ENCODE data around the gene ARHGEF18. TPM values are rescaled to one million over a fixed set of nuclear protein-coding genes. Genes with fewer than 3 reads are reported as not detected.

Gene ARHGEF18
- total and polyA plus RNA-seq, 2 donors (not counting 3 experiments of a cell fraction or from before 2014, with no cell fraction given) = 12.1 to 30.7 TPM

DNA sequence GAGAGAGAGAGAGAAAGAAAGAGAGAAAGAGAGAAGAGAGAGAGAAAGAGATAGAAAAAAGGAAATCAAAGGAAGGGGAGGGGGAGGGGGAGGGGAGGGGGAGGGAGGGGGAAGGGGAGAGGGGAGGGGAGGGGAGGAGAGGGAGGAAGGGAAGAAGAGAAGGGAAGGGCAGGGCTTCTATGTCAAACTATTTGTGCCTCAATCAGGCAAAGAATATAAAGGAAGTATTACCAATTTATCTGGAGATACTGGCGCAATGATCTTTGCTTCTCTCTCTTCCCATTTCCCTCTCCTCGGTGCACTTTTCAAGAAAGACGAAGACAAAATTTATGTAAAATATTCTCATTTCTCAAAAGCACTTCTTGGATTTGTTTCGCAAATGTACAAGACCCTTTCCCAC is 45.3 kb upstream of the ARHGEF18 start:
- H3K9me1 ChIP-seq (replicated peaks; ENCODE audit: control insufficient read depth, extremely low read depth, insufficient read depth, low read length) = no peaks in the 10 kb centered on the region
- dilution Hi-C loops (cut with MboI; ENCODE audit: extremely low pct_ligation_motif_present, low sequenced_read_pairs) = no loop called here
- no peak overlapping the region for H3K4me3 ChIP-seq (replicated peaks in 1 of 3; ENCODE audit: insufficient read depth in 1 of 3, low read depth in 1 of 3, low read length in 3 of 3)
- H3K27me3 ChIP-seq (ENCODE audit: control insufficient read depth in 2 of 2, insufficient read depth in 2 of 2, low read length in 2 of 2) = no peaks in the 10 kb centered on the region
- H2AFZ ChIP-seq (ENCODE audit: low read depth, low read length) = no peak overlapping the region
- no peak overlapping the region for H3K9ac ChIP-seq (replicated peaks; ENCODE audit: extremely low read depth, insufficient read depth, low read length)
- H3K27ac ChIP-seq (ENCODE audit: insufficient read depth, low read depth, low read length) = no peak overlapping the region
- DNase-seq (ENCODE audit: low read depth, low spot score) (no peak), FAIRE-seq (no peak)
- no peaks in the 10 kb centered on the region for H3K79me2 ChIP-seq (ENCODE audit: control insufficient read depth, insufficient read depth, low read length)
- H3K4me2 ChIP-seq (ENCODE audit: insufficient read depth, low read length) = no peak overlapping the region
- intact Hi-C loops (cut with micrococcal nuclease) = no loop called here
- POLR2A ChIA-PET = no interaction called here
- H3K4me1 ChIP-seq (ENCODE audit: control insufficient read depth, extremely low read depth, insufficient read depth, low read length) = no peaks in the 10 kb centered on the region
- H4K20me1 ChIP-seq (replicated peaks; ENCODE audit: control insufficient read depth, extremely low read depth, insufficient read depth, low read length) = no peaks in the 10 kb centered on the region
- no peaks in the 10 kb centered on the region for H3K36me3 ChIP-seq (ENCODE audit: control insufficient read depth in 2 of 2, extremely low read depth in 1 of 2, insufficient read depth in 2 of 2, low read length in 2 of 2)
- no peaks in the 10 kb centered on the region for H3K9me3 ChIP-seq (replicated peaks; ENCODE audit: control insufficient read depth, insufficient read depth, low read length)
- BruUV-seq (replicated peaks) = no TSS peak
- CTCF ChIA-PET = no interaction called here
- TF ChIP-seq MYC (IDR thresholded peaks at IDR 0.05; ENCODE audit: low read depth, low read length) = no peak
- TF ChIP-seq, protein P1, sequence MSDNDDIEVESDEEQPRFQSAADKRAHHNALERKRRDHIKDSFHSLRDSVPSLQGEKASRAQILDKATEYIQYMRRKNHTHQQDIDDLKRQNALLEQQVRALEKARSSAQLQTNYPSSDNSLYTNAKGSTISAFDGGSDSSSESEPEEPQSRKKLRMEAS (IDR thresholded peaks at IDR 0.05; ENCODE audit: insufficient read depth, insufficient read length) = no peak
- TF ChIP-seq EZH2 (IDR thresholded peaks at IDR 0.05; ENCODE audit: borderline replicate concordance, low read depth, low read length, severe bottlenecking) = no peak
- TF ChIP-seq POLR2AphosphoS5 (IDR thresholded peaks at IDR 0.05; ENCODE audit: insufficient read depth, low read depth, low read length) = no peak

DNA sequence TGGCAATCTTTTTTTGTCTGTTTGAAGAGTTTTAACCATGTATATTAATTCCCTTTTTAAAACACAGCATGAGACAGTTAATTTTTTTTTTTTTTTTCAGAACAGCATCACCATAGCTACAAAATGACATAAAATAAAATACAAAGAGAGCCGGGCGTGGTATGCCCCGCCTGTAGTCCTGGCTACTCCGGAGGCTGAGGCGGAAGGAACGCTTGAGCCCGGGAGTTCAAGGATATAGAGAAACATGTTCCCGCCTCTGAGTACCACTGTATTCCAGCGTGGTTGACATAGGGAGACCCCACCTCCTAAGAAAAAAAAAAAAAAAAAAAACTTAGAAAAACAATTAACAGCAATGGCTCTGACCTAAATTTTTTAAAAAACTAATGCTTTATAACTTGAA is 44.5 kb upstream of the ARHGEF18 start:
- Histone ChIP-seq H3K4me1 (ENCODE audit: control insufficient read depth, extremely low read depth, insufficient read depth, low read length) (no peaks in the 10 kb centered on the region), H3K4me2 (ENCODE audit: insufficient read depth, low read length) (no peak overlapping the region), H2AFZ (ENCODE audit: low read depth, low read length) (no peak overlapping the region), H3K4me3 (replicated peaks in 1 of 3; ENCODE audit: insufficient read depth in 1 of 3, low read depth in 1 of 3, low read length in 3 of 3) (no peak overlapping the region), H3K79me2 (ENCODE audit: control insufficient read depth, insufficient read depth, low read length) (no peaks in the 10 kb centered on the region), H4K20me1 (replicated peaks; ENCODE audit: control insufficient read depth, extremely low read depth, insufficient read depth, low read length) (no peaks in the 10 kb centered on the region), H3K9ac (replicated peaks; ENCODE audit: extremely low read depth, insufficient read depth, low read length) (no peak overlapping the region), H3K36me3 (ENCODE audit: control insufficient read depth in 2 of 2, extremely low read depth in 1 of 2, insufficient read depth in 2 of 2, low read length in 2 of 2) (no peaks in the 10 kb centered on the region), H3K27ac (ENCODE audit: insufficient read depth, low read depth, low read length) (no peak overlapping the region), H3K9me1 (replicated peaks; ENCODE audit: control insufficient read depth, extremely low read depth, insufficient read depth, low read length) (no peaks in the 10 kb centered on the region), H3K9me3 (replicated peaks; ENCODE audit: control insufficient read depth, insufficient read depth, low read length) (no peaks in the 10 kb centered on the region), H3K27me3 (ENCODE audit: control insufficient read depth in 2 of 2, insufficient read depth in 2 of 2, low read length in 2 of 2) (no peaks in the 10 kb centered on the region)
- intact Hi-C loops (cut with micrococcal nuclease) (no loop called here), dilution Hi-C loops (cut with MboI; ENCODE audit: extremely low pct_ligation_motif_present, low sequenced_read_pairs) (no loop called here)
- POLR2A ChIA-PET = no interaction called here
- no TSS peak for BruUV-seq (replicated peaks)
- FAIRE-seq (no peak), DNase-seq (ENCODE audit: low read depth, low spot score) (no peak)
- TF ChIP-seq, protein P1 (IDR thresholded peaks at IDR 0.05; ENCODE audit: insufficient read depth, insufficient read length) = no peak
- no peak for TF ChIP-seq POLR2AphosphoS5 (IDR thresholded peaks at IDR 0.05; ENCODE audit: insufficient read depth, low read depth, low read length)
- CTCF ChIA-PET = interaction anchor here (0.7 kb wide), 1 partner anchor 21 kb away, joined by 4 read pairs; no protein-coding TSS in a partner anchor
